SU-DHL-6 (cell line): ENCODE data around the gene POU2AF2.
"Not testable (repeated sequence)": the region's sequence is repeated elsewhere in the genome, so short reads cannot be mapped to it uniquely, and the experiment has no call there.

Experiments
- CTCF ChIP-seq: fragments of 200-600 bp; sonication (generic); IDR thresholded peaks from one replicate; pipeline ENCODE4 v1.5.1; 2017; ENCODE audit warnings: antibody characterized with exemption, mild to moderate bottlenecking, low read length, moderate library complexity; ENCODE audit not compliant: insufficient read depth, poor library complexity, severe bottlenecking
- EZH2phosphoT487 ChIP-seq: fragments of 200-600 bp; sonication (generic), shearing (Covaris generic); conservative IDR thresholded peaks from 2 replicates; pipeline ENCODE4 v1.6.1; 2018; ENCODE audit warnings: mild to moderate bottlenecking, antibody characterized with exemption, low read length, moderate library complexity, mixed read lengths

GRCh38 chr11:111221936-111222335 lies 23.6 kb upstream of the POU2AF2 start:
- not testable (repeated sequence) for TF ChIP-seq CTCF, EZH2phosphoT487
